ENCODE measurements around the gene GAK.

GRCh38 chr4:954211-955020, 22.3 kb upstream of the GAK start:
- TF ChIP-seq CTCF (conservative IDR thresholded peaks at IDR 0.05; ENCODE audit: low read depth, low read length), result no peak
- no peak for TF ChIP-seq ELK1 (IDR thresholded peaks at IDR 0.05; ENCODE audit: borderline replicate concordance, low read depth, low read length)
- TF ChIP-seq SMC3 (IDR thresholded peaks at IDR 0.05; ENCODE audit: low read depth, low read length), result no peak
- TF ChIP-seq RAD21 (IDR thresholded peaks at IDR 0.05; ENCODE audit: low read length), result no peak
- no peak for TF ChIP-seq POLR2A (IDR thresholded peaks at IDR 0.05; ENCODE audit: low read depth, low read length)
- TF ChIP-seq RFX5 (IDR thresholded peaks at IDR 0.05; ENCODE audit: low read depth, low read length), result no peak
- TF ChIP-seq CHD1 (IDR thresholded peaks at IDR 0.05; ENCODE audit: low read depth, low read length), result no peak
- TF ChIP-seq USF2 (IDR thresholded peaks at IDR 0.05; ENCODE audit: low read depth, low read length), result no peak
- TF ChIP-seq MAFK (IDR thresholded peaks at IDR 0.05; ENCODE audit: low read depth, low read length), result no peak

Data from IMR-90 (cell line).